NCI-H345 (cell line): ENCODE measurements around the gene FBLN5.

ENCODE experiments used
- DNase-seq: peaks from one replicate; lab custom pipeline; 2025; lab: John Stamatoyannopoulos, UW

The FBLN5 gene, protein sequence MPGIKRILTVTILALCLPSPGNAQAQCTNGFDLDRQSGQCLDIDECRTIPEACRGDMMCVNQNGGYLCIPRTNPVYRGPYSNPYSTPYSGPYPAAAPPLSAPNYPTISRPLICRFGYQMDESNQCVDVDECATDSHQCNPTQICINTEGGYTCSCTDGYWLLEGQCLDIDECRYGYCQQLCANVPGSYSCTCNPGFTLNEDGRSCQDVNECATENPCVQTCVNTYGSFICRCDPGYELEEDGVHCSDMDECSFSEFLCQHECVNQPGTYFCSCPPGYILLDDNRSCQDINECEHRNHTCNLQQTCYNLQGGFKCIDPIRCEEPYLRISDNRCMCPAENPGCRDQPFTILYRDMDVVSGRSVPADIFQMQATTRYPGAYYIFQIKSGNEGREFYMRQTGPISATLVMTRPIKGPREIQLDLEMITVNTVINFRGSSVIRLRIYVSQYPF

DNA sequence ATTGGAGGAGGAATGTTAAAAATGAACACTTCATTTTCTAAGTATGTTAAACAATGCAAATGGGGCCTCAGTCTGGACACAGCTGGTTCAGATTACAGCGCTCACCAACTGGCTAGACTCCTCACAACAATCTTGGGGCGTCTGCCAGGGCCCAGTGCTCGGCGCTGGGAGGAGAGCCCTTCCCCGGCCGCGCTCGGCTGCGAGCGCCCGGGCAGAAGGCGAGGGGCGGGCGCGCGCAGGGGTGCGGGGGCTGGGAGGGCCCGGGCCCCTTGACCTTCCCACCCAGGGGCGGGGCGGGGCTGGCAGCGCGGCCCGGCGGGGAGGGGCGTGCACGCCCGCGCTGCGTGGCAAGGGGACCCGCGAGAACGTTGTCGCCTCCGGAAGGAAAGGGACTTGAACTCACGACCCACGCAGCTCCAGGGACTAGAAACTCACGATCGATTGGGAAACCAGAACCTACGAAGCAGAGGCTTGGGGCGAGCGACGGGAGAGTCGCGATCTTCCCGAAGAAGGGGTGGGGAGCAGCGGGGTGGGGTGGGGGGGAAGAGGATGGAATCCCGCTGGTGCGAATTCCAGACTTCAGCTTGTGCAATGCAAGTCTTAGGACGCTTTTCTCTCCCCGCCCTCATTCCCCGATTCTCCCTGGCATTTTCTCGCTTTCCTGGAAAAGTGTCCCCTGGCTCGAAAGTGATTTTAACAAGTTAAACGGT is at the start of gene FBLN5:
Gene FBLN5, minus strand, starts transcription at position 220 of the 710 bp plus-strand sequence. CDS start 465 bp downstream, outside the sequence.
- no peak for DNase-seq

DNA sequence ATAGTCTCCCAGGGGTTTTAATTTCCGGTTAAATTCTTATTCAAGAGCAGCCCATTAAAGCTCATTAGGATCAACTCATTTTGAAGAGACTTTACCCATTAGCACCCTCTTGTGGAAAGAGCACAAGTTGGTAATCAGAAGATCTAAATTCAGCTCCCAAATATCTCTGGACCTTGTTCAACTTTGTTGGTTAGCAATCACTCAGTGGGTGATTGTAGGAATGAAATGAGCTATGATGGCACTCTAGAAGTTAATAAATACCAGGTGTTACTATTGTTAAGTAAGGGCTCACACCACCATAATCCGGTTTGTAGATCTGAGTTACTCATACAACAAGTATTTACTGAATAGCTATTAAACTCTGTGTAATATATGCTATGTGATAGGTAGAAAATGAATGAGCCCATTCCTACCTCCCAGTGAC is 49.5 kb upstream of the FBLN5 start:
- DNase-seq: peak; percentile 32

DNA sequence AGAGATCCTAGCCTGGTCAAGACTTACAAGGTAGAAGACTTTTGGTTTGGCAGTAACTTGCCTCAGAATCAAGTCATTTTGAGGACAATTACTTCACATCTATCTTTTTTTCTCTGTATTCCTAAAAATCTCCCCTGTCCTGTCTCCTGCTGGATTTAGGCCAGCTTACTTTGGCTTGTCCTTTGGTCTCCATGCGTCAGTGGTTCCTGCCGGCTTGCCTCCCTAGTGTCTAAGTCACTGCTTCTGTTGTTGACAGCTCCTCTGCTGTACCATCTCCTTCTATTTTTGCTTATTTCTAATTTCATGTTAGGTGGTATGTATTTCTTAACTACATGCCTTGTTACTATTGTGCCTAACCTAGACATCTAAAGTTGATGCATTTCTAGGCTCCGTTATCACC is 39.7 kb upstream of the FBLN5 start:
- DNase-seq: no peak

DNA sequence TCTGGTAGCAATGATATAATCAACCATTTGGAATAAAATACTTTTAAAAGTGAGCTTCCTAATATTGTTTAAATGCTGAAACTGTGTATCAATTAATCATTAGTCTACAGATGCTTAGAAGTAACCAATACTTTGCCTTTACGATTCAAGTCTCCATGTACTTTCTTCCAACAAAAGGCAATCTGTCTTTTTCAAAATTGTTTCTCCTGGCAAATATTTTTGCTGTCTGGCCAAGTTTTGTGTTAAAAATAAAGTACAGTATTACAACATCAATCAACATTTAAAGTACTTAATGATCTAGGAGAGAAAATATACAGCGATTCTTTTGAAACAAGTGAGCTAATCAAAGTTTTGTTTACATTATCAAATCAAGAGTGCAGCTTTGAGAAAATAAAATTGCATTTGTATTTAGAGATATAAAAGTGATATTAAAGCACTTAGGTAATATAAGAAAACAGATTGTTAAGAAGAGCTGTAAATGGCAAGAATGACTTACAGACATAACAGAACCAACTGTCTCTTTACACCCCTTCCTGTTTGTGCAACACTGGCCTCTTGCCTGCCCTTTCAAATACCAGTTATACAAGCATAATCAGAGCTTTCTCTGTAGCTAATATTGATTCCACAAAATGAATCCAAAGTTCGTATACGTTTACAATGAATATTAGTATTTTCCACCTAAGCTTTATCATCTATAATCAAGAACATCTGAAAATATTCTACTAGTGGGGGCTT is 38.2 kb upstream of the FBLN5 start:
- no peak for DNase-seq

DNA sequence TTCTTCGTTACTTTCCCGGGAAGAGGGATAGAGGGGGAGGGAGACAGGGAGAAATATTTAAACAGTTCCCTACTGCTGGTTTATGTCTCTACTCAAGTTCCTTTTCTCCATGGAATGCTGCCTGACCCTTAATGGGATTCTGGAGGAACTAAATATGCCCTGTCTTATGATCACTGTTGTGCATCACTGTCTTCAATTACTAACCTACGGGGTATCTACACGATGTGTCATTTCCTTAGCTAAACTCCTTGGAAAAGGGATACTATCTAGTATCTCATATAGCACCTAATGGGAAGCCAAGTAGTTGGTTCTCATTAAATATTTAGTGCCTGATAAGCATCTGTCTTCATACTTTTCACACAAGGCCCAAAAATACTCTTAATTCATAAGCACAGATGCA is 37.5 kb upstream of the FBLN5 start:
- no peak for DNase-seq

DNA sequence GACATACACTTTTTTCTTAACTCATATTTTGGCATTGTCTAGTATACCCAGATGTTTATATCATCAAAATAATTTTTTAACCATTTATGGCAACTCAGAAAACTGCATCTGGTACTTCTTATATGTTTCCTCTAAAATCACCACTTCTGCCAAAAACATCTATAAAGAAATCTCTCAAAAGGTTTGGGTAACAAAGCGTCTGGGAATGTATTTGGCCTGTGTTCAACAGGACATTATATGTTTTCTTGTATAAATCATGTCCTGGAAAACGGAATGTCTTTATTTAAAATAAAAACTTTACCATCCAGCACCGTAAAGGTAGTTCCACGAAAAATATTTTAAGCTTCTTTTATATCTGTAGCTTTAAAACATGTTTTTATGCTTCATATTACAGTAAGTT is 36.1 kb upstream of the FBLN5 start:
- DNase-seq: no peak

DNA sequence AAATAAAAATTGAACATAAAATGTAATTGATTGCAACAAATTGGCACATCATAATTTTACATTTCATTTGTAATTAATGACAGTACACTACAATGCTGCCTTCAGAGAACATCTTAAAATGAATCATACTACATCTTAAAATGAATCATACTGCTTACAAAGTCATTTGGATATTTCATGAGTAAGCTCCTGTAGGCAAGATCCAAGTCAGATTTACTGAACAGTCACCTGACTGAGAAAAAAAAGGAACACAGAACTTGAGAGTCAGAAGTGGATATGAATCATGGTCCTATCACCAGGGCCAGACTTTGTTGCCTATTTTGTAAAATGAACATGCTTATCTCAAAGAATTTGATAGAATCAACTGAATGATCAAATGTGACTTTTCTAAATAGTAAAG is 32.7 kb upstream of the FBLN5 start:
- DNase-seq: no peak

DNA sequence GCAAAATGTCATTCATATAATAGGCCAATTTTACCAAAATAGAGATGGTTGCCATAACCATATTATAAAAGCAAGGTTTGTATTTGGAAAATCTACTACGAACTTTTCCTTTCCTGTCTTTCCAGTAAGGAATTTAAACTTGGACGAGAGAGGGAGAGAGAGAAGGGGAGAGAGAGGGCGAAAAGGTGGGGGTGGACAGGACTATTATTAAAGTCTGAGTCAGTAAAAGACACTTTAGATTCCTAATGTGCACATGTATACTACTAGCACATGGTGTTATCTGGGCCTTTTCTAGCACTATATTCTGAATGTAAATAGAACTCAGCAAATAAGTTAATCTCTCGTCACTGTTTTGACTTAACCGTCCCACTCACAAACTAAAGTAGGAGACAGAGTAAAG is 30.4 kb upstream of the FBLN5 start:
- DNase-seq: no peak

DNA sequence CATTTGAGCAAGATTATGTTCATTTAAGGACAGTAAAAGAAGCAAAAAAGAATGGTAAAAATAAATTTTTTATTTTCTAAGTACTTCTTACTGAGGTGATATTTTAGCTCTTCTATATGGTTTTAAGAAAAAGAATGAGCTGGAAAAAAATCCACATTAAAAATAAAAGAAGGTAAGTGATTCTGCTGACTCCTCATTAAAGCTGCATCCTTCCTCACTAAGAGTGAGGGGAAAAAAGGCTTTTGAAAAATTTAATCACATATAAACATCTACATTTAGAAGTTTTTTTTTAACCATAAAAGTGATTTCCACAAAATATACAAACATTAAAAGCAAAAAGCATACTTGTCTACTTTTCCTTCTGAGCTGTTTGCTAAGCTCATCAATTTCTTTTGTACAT is 28.3 kb upstream of the FBLN5 start:
- DNase-seq: no peak

DNA sequence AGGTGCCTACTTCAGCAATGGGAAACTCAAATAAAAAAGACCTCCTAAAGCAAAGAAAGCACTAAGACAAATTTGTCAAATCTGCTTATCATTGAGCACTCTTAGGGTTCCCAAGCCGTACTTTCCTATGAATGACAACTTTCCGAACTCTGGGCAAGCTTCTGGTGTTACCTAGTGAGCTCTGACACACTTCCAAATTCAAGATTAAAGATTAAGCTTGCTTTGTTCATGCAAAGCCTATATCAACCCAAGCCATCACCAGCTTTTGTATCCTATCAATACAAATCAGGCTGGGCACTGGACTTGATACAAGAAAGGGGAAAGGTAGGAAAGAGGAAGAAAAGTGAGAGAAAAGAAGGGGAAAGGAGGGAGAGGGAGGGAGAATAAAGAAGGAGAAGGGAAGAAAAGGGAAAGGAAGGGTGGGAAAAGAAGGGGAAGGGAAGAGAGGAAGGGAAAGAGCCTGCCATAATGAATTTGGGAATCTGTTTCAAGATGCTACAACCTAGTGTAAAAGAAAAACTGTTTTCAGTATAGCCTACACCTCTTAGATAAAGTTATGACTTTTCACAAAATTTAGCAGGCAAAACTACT is 23.8 kb upstream of the FBLN5 start:
- no peak for DNase-seq

DNA sequence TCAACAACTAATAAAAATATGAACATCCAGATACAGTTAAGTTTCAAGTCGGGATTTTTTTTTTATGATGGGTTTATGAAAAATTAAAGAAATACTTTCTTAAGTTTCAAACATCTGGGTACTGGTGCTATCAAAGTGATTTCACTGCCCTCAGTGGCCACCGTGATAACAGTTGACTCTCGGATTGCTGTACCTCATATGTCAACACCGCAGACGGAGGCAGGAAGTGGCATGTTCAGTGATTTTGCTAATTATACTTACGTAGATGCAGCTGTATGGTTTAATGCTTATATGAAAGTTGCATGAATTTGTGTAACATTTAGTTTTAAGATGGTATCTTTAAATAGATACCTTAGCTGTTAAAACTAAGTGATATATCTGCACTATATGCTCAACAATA is 20.8 kb upstream of the FBLN5 start:
- DNase-seq: no peak

DNA sequence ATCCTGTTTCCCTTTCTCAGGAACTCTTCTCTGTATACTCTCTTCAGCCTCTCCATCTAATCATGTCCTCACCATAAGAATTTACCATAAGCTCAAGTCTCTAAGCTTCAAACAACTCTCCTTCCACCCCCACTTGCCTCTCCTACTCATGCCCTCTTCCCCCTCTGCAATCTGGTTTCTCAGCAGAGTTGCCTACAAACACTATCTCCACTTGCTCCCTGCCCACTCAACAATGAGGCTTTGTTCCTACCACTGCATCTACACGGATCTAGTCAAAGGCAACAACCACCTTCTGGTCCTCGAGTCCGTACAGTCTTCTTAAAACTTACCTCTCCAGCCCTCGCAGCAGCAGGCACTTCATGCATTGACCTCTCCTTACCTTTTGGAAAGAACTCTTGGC is 17.2 kb upstream of the FBLN5 start:
- no peak for DNase-seq

DNA sequence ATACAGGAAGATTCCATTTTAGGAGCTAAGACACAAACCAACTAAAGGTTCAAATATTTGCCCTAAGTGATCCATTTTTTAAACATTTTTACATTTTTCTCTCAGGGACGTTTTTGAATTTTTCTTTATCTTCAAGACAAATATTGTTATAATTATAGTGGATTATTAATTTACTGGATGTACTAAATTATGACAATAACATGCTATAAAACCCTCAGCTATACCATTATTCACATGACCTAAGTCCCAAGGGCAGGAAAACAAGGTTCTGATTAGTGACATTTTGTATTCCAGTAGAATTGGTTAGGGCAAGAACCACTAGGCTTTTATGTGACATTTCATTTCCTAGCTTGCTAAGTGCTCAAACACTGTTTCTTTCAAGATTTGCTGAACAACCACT is 16.5 kb upstream of the FBLN5 start:
- no peak for DNase-seq

DNA sequence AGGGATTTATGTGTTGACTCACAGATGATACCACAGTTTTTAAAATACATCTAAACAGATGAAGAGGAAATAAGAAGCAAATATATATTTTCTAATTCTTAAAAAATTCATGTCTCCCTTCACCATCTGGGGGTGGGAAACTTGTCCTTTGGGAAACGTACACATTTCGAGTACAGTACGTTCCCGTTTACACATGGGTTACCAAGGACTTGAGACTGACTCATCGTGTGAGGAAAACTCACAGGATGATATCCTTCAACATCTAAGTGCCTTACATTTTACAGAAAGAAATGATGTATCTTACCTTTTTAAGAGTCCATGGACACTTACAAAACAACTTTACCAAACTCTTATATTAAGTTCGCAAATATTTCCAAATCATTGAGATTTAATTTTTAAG is 16.0 kb upstream of the FBLN5 start:
- no peak for DNase-seq

DNA sequence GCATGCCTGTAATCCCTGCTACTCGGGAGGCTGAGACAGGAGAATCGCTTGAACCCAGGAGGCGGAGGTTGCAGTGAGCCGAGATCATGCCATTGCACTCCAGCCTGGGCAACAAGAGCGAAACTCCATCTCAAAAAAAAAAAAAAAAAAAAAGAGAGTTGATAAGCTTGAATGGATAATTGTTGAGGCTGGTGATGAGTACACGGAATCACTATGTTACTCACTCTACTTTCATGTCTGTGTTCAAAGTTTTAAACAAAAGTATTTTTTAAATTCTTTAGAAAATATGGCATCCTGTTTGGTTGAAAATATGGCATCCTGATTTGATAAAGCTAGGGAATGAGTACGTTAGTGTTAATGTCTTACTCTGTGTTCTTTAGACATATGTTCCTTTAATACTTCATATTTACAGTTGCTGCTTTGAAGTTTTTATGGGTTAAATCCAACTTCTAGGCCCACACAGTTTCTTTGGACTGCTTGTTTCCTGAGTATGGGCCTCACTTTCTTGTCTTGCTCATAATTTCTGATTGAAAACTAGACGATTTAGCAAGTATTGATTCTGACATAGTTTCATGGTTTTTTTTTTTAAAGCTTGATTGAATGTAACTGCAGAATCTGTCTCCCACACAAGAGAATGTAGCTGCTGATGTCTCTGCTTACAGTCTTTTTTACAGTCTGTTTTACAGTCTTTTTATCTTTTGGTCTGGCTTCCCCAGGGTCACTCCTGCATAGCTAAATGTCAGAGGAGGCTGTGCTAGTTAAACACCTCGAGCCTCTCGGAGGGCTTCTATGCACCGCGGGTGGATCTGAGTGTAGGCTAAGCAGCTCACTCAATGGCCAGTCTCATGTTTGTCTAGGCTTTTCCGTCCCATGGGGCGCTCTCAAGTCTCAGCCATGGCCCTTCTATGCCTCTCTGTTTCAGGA is 14.1 kb upstream of the FBLN5 start:
- DNase-seq: no peak

DNA sequence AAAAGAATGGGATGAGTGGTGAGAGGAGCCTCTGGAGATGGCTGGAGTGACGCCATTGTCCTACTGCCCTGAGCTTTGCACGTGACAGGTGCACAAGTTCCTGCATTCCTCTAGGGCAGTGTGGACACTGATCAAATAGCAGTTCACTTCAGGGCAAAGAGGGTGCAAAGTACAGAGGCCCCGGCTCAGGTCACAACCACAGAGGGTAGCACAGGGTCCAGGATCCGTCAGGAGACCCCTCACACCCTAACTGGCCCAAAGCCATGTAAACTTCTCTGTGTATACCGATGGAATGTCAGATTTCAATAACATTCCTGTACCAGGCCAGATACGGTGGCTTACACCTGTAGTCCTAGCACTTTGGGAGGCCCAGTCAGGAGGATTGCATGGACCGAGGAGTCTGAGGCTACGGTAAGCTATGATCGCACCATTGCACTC is 10.4 kb upstream of the FBLN5 start:
- no peak for DNase-seq

DNA sequence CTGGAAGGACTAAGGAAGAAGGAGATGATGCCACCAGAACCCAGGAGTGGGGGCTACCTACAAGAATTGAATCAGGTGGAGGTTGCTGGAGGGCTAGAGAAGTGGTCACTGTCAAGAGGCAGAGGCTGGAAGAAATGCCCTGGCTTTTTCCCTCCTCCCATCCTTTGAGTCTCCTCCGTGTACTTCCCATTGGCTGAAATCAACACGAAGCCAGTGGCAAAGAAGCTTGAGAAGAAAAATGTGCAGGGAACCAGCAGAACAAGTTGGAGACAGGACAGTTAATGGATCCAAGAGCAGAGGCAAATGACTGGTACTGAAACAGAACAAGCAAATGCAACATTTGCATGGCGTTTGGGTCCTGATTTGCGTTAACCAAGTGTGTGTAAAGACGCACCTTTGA is 9.1 kb upstream of the FBLN5 start:
- no peak for DNase-seq

DNA sequence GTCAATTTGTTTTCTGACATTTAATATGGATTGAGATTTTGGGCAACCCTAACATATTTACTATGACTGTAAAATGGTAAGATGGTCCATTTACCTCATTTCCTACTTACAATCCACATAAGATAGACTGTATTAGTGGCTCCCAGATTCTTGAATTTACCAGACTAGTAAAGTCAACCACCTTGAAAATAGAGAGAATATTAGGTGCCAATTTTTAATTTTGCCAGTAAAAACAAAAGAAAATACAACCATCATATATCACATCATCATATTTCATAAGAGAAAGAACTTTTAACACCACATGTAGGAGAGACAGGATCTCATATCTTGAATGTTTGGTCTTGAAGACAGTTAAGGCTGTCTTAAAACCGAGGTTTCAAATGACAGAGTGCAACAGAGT is 7.7 kb upstream of the FBLN5 start:
- DNase-seq: no peak

DNA sequence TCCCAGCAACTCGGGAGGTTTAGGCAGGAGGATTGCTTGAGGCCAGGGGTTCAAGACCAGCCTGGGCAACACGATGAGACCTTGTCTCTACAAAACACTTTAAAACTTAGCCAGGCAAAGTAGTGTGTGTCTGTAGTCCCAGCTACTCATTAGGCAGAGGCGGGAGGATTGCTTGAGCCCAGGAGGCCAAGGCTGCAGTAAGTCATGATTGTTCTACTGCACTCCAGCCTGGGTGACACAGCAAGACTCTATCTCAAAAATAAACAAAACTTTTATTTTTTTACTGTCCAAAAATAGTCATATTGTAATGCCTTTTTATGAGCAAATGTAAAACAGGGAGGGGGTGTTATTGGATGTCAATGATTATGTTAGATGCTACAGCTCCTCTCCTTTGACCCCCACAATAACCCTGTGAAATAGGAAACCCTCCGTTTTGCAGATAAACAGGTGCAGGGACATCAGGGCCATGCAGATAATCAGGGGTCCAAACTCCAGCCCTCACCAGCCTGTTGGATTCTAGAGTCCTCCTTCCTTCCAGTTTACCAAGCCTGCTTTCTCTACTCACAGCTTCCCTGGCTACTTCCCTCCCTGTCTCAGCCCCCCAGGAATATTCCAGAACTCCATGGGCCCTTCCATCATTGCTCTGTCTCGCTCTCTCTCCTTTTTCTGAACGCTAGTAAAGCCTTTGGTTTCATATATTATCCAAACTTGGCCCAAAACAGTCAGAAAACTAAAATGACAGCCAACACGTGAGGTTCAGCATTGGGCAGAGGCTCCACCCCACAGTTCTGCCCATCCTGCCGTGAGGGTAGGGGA is 5.9 kb upstream of the FBLN5 start:
- DNase-seq: no peak
